ENCODE data around the gene GADD45B.

DNA sequence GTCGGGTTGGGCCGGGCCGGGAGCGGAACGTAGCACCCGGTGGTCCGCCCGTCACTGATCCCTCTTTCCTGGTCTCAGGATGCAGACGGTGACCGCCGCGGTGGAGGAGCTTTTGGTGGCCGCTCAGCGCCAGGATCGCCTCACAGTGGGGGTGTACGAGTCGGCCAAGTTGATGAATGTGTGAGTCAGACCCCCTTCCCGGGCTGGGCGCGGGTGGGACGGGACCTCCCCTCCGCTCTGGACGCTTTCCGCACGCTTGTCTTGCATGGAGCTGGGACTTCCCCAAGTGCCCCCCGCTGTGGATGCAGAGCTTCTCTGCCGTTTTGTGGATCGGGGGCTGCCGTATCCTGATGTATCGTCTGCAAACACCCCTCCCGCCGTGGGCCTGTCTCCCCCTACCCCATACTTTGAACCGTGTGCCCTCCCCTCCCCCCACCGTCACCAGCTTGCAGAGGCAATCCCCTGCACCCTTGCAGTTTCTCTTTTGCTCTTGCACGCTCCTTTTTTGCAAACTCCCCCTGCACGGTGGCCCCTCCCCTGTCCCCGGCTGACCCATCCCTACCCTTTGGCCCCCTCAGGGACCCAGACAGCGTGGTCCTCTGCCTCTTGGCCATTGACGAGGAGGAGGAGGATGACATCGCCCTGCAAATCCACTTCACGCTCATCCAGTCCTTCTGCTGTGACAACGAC, 669 bp downstream of the GADD45B start:
- TF ChIP-seq, protein P1, sequence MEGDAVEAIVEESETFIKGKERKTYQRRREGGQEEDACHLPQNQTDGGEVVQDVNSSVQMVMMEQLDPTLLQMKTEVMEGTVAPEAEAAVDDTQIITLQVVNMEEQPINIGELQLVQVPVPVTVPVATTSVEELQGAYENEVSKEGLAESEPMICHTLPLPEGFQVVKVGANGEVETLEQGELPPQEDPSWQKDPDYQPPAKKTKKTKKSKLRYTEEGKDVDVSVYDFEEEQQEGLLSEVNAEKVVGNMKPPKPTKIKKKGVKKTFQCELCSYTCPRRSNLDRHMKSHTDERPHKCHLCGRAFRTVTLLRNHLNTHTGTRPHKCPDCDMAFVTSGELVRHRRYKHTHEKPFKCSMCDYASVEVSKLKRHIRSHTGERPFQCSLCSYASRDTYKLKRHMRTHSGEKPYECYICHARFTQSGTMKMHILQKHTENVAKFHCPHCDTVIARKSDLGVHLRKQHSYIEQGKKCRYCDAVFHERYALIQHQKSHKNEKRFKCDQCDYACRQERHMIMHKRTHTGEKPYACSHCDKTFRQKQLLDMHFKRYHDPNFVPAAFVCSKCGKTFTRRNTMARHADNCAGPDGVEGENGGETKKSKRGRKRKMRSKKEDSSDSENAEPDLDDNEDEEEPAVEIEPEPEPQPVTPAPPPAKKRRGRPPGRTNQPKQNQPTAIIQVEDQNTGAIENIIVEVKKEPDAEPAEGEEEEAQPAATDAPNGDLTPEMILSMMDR (conservative IDR thresholded peaks at IDR 0.05; ENCODE audit: low read depth, low read length): no peak
- TF ChIP-seq EZH2 (IDR thresholded peaks at IDR 0.05; ENCODE audit: borderline replicate concordance, low read depth, low read length, poor library complexity, severe bottlenecking): no peak

Measured in A673 (cell line).